Ishikawa (cell line): ENCODE results near the gene MPV17L2.

Source experiments
- CEBPB ChIP-seq: IDR thresholded peaks from 2 replicates; pipeline ENCODE4 v1.6.1; 2012
- CREB1 ChIP-seq: IDR thresholded peaks from 2 replicates; pipeline ENCODE4 v1.6.1; 2012; ENCODE audit warnings: low read depth
- EGR1 ChIP-seq: IDR thresholded peaks from 2 replicates; pipeline ENCODE4 v1.6.1; 2012
- MAX ChIP-seq: IDR thresholded peaks from 2 replicates; pipeline ENCODE4 v1.6.1; 2012
- RAD21 ChIP-seq: IDR thresholded peaks from 2 replicates; pipeline ENCODE4 v1.6.1; 2012; ENCODE audit warnings: low read depth
- REST ChIP-seq: IDR thresholded peaks from 2 replicates; pipeline ENCODE4 v1.6.1; 2012; ENCODE audit warnings: low read depth, mild to moderate bottlenecking
- TAF1 ChIP-seq: IDR thresholded peaks from 2 replicates; pipeline ENCODE4 v1.6.1; 2012; ENCODE audit warnings: low read depth, mild to moderate bottlenecking
- USF1 ChIP-seq: IDR thresholded peaks from 2 replicates; pipeline ENCODE4 v1.6.1; 2012
- YY1 ChIP-seq: IDR thresholded peaks from 2 replicates; pipeline ENCODE4 v1.6.1; 2012; ENCODE audit warnings: low read depth

- TF ChIP-seq YY1 = no peak
- no peak for TF ChIP-seq REST
- no peak for TF ChIP-seq USF1
- TF ChIP-seq TAF1 = no peak
- TF ChIP-seq RAD21 = no peak
- no peak for TF ChIP-seq EGR1
- no peak for TF ChIP-seq MAX
- TF ChIP-seq CEBPB = no peak
- TF ChIP-seq CREB1 = no peak
Observed at GRCh38 chr19:18196511-18196845, 3.5 kb downstream of the MPV17L2 start.
